ENCODE measurements around the gene TMEM132E.

The TMEM132E gene

DNA sequence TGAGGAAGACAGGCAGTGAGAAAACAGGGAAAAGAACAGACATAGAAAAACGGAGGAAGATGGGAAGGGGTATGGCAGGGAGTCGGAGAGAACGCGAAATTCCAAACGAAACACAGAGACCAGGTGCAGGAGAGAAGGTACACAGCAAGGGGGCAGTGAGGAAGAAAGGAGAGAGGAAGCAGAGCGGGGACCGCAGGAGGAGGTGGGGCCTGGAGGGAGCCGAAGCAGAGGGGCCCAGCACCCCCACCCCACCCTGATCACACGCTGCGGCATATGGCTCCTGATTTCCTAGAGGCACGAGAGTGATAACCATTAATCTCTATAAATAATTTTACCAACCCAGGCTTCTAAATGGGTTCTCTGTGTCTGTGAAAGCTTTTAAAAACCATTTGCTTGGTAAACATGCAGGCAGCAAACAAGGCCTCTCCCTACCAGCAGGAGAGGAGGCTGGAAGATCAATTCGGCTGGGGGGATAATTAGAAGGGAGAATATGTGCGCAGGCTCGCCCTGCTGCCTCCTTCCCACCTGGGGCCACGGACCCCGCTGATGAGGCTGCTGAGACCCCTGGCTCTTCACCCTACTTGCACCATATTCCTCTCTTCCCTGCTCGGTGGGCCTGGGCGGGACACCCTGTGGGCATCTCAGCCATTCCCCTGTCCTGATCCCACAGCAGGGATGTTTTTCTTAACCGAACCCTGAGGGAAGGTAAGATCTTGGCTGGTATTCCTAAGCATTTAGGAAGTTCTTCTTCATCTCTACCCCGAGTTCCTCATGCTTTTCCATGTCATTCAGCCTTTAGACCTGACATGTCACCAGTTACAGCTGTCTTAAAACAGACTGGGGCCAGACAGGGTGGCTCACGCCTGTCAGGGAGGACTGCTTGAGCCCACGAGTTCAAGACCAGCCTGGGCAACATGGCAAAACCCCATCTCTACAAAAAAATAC lies 86.7 kb downstream of the TMEM132E start:
- DNase-seq (ENCODE audit: low read depth) = no peak

- DNase-seq (ENCODE audit: low read depth) = no peak
Measured at GRCh38 chr17:34667656-34668055, 88.3 kb downstream of the TMEM132E start.

GRCh38 chr17:34668206-34668605 lies 88.8 kb downstream of the TMEM132E start:
- no peak for DNase-seq (ENCODE audit: low read depth)

DNA sequence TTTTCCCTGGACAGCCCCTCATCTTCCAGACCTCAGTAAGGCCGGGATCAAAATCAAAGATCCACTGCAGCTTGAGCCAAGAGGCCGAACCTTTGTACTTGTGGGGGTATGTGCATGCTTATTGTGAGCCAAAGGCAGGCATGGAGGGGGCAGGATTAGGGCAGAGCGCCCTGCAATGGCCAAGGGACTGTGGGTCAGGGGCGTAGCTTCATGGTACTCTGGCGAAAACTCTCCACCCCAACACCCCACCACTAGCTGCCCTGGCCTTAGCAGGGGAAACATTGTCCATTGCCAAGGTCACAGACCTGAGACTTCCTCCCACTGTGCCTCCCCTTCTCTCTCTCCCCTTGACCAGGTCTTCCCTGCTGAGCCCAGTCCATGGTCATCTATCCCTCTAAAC lies 90.1 kb downstream of the TMEM132E start:
- DNase-seq (ENCODE audit: low read depth) = no peak

- no peak for DNase-seq (ENCODE audit: low read depth)
Measured at GRCh38 chr17:34670618-34671017, 91.2 kb downstream of the TMEM132E start.

- no peak for DNase-seq (ENCODE audit: low read depth)
Measured at GRCh38 chr17:34671191-34671590, 91.8 kb downstream of the TMEM132E start.

DNA sequence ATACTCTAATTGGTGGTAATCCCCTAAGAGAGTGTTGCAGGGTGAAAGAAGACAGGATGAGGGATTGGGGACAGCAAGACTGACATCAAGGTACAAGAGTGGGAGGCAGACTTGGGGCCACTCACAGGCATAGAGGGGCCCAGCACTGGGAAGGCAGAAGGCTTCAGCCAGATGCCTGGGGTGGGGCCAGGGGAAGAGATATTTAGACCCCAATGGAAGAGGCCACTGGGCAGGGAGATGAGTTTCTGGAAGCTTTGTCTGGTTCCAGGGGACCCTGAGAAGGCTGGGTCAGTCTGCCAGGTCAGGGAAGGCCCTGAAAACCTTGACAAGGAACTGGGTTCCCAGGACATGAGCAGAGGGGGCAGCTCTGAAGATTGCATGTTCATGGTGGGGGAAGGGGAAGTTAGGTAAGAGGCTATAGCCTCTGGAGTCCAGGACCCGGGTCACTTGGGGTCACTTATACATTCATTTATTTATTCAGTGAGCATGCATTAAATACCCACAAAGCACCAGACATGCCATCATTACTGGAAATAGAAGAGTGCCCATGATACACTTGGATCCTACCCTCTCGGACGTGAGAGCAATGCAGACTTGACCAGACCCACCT lies 92.9 kb downstream of the TMEM132E start:
- no peak for DNase-seq (ENCODE audit: low read depth)

GRCh38 chr17:34673516-34673915 lies 94.1 kb downstream of the TMEM132E start:
- DNase-seq (ENCODE audit: low read depth) = no peak

DNA sequence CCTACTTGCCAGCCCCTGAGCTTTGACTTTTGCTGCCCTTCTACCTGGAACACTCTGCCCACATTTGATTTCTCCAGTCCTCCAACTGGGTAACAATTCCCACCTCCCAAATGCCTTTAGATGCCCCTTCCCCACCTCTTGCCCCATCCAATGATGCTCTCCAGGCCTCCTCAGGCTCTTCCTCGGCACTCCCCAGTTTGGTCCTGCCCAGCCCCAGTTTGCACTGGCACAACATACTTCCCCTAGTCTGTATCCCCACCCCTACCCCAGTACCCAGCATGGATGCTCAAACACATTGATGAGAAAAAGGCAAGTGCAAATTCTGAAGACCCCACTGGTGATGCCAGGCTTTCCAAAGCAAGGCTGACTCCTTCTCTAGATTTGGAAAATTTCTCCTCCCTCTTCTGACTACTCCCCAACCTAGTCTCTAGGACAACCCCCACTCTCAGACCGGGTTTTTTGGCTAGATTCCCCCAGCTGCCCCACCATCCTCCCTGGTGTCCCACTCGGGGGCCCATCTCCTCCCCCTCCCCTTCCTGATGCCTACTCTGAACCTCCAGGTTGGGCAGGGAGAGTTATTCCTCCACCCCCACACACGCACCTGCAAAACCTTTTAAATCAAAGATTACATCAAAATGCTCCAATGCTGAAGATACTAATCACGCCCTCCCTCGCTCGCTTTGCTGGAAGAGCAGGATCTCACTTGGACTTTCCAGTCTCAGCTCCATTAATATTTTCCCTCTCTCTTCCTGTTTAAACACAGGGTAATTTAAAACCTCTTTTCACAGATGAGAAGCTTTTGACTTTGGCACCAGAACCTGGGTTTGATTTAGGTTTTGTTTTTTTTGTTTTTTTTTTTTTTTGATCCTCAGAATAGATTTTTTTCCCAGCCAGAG lies 94.9 kb downstream of the TMEM132E start:
- DNase-seq (ENCODE audit: low read depth) = no peak

GRCh38 chr17:34675143-34675542 lies 95.8 kb downstream of the TMEM132E start:
- DNase-seq (ENCODE audit: low read depth) = no peak

- no peak for DNase-seq (ENCODE audit: low read depth)
Measured at GRCh38 chr17:34675605-34676004, 96.2 kb downstream of the TMEM132E start.

GRCh38 chr17:34680151-34680550 lies 100.8 kb downstream of the TMEM132E start:
- DNase-seq (ENCODE audit: low read depth) = no peak

GRCh38 chr17:34682305-34682704 lies 102.9 kb downstream of the TMEM132E start:
- no peak for DNase-seq (ENCODE audit: low read depth)

GRCh38 chr17:34683390-34683789 lies 104.0 kb downstream of the TMEM132E start:
- DNase-seq (ENCODE audit: low read depth) = no peak

All from T-helper 22 cell (primary cell).